LNCaP clone FGC (cell line): Measurements from ENCODE around the gene LRRC28.

ENCODE experiments used
- DNase-seq: peaks from one replicate; pipeline ENCODE4 v3.0.0-alpha.2; 2011; ENCODE audit warnings: low read depth
- H3K4me3 ChIP-seq: 2 replicates; pipeline ENCODE4 v1.5.1; 2011; ENCODE audit warnings: mild to moderate bottlenecking, low read depth, low read length, control low read depth
- CTCF ChIP-seq: IDR thresholded peaks from 2 replicates; pipeline ENCODE4 v1.5.1; 2012; ENCODE audit warnings: mild to moderate bottlenecking; ENCODE audit not compliant: control insufficient read depth, insufficient read depth; ENCODE audit errors: extremely low read depth

The LRRC28 gene

GRCh38 chr15:99435113-99435695 lies 183.9 kb downstream of the LRRC28 start:
- peak overlapping the region; percentile 31 for H3K4me3 ChIP-seq
- DNase-seq, result peak; percentile 70

DNA sequence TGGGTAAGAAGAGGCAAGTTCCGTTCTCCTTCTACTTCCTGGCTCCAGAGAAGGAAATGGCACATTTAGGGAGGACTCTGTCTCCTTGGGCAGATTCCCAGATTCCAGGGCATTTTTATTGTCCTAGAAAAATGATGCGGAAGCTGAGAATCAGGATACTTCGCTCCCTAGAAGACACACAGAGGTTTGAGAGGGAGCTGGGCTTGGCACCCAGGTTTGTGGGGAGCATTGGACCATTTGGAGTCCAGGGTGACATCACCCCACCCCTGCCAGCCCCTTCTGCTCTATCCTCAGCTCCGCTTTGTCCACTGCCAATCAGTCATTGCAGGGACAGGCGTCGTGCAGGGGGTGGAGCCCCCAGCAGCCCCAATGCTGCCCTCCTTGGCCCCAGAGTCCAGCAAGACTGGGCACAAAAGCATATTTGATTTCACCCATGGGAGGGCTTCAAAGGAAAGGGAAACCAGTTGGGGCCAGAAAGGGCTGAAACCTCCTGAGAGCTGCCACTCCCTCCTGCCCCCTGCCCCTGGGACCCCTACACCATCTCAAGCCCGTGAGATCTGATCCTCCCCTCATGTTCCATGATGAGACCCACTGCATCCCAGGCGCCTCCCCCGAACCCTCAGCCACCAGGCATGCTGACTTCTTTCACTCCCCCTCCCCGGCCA lies 184.7 kb downstream of the LRRC28 start:
- H3K4me3 ChIP-seq, result no peak overlapping the region; the same call in 1 of the 2 replicates
- DNase-seq, result peak; percentile 36
- no peak for TF ChIP-seq CTCF

More at GRCh38 chr15:99435113-99435695, 183.9 kb downstream of the LRRC28 start:
- 0 out of 2 replicates have a peak, but pooled peaks have one; percentile 5 for TF ChIP-seq CTCF

DNA sequence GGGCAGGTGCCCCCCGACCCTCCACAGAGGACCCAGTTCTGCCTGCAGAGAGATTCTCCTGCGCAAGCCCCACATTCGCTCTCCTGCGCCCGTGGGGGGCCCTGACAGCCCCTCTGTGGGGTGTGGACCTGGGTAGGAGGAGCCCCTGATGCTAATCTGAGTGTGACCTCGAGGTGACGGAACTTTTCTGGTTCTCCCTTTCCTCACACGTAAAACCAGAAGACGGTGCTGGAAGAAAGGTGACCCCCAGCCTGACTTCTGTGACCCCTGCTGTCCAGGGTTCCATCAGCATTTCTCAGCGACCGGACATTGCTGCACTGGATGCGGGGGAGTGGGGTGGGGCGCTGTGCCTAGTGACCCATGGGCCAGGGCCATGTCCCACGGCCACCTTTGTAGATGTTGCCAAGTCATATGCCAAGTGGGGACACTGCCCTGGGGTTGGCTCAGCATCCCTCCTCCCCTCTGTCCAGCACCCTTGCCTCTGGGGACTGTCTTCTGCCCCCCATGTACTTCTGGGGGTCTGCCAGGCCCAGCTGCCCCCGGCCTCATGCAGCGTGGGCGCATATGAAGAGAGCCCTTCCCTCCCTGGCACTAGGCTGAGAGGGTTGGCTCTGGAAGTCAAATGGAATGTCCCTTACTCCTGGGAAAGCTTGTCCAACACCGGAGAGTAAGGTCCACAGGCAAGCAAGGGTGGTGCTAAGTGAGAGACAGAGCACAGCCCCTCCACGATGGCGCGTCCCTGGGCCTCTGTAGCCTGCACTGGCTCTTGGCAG lies 185.4 kb downstream of the LRRC28 start:
- no peak for TF ChIP-seq CTCF
- H3K4me3 ChIP-seq, result no peak overlapping the region

GRCh38 chr15:99437315-99438223 lies 186.3 kb downstream of the LRRC28 start:
- no peak for DNase-seq
- H3K4me3 ChIP-seq, result no peak overlapping the region
- TF ChIP-seq CTCF, result no peak

More for the DNA sequence above, 185.4 kb downstream of the LRRC28 start:
- DNase-seq, result no peak

DNA sequence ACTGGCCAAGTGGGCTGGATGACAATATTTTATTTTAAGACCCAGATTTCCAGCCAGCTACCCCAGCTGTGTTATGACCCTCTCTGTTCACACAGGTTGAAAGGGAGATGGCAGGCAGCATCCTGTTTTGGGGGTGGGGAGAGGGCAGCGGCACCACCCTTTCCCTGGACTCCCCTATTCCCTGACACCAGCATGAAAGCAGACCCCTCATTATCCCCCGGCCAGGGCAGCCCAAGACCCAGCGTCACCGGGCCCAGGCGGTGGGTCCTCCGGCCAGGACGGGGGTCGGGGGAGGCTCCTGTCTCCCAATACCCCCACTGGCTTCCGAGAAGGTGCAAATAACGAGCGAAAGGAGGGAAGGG lies 186.9 kb downstream of the LRRC28 start:
- no peak for TF ChIP-seq CTCF
- DNase-seq, result no peak
- no peak overlapping the region for H3K4me3 ChIP-seq
